ENCODE measurements around the gene GRIK5.

DNA sequence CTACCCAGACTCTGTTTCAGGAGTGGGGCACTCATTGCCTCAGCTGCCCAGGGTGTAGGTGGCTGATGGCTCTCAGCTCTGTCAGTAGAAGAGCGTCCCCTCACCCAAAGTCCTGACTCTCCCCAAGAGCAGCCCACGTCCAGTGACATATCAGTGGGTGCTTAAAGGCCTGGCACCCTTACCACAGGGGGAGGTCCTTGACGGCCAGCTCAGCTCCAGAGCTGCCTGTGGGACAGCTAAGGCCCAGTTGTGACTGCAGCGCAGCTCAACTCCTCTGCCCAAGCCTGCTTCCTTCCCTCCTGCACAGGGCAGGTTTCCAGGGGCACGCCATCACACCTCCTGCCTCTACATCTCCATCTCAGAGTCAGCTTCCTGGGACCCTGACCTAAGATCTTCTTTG is 32.4 kb downstream of the GRIK5 start:
- TF ChIP-seq POLR2AphosphoS5 (IDR thresholded peaks at IDR 0.05; ENCODE audit: borderline replicate concordance, low read depth, low read length) (no peak), EZH2 (IDR thresholded peaks at IDR 0.05) (no peak), FOXP2 (optimal IDR thresholded peaks at IDR 0.05; ENCODE audit: control extremely low read depth, extremely low read length, insufficient read depth) (no peak)
